Stimulated activated CD8-positive, alpha-beta memory T cell treated with anti-CD3 and anti-CD28 coated beads, Interleukin-12 subunit alpha, Interleukin-12 subunit beta, amount 100 ng/mL, for 1 hour (primary cell): ENCODE measurements around the gene MSRB3.

ENCODE experiments used
- DNase-seq: peaks from one replicate; pipeline ENCODE4 v3.0.0-alpha.2; 2020; ENCODE audit warnings: low read depth

MSRB3 gene

DNA sequence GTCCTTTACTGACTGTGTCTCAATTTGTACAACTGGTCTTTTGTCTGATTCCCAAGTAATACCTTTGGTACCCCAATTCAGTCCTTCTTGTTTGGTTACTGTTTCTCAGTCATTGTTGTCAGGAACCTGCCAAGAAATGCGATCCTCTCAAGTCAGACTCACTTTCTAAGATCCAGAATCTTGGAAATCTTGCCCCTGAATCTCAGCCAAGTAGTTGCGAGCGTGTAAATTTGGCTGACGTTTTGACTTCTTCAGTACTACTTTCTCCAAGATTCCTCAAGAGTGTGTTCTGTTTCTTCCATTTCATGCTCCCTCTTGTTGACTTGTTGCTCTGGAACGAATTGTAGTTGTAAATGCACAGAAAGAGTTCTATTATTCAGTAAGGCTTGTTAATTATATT lies 114.0 kb downstream of the MSRB3 start:
- no peak for DNase-seq

DNA sequence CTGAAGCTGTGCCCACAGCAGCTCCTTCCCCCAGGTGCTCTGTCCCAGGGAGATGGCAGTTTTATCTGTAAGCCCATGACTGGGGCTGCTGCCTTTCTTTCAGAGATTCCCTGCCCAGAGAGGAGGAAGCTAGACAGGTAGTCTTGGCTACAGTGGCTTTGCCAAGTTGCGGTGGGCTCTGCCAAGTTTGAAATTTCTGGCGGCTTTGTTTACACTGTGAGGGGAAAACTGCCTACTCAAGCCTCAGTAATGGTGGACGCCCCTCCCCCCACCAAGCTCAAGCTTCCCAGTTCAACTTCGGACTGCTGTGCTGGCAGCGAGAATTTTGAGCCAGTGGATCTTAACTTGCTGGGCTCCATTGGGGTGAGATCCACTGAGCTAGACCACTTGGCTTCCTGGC lies 124.7 kb downstream of the MSRB3 start:
- DNase-seq: no peak

- no peak for DNase-seq
Observed at GRCh38 chr12:65407388-65408149, 129.1 kb downstream of the MSRB3 start.

- no peak for DNase-seq
Observed at GRCh38 chr12:65408441-65408840, 130.0 kb downstream of the MSRB3 start.

- no peak for DNase-seq
Observed at GRCh38 chr12:65409726-65410125, 131.2 kb downstream of the MSRB3 start.

GRCh38 chr12:65411171-65411570 lies 132.7 kb downstream of the MSRB3 start:
- no peak for DNase-seq

- no peak for DNase-seq
Observed at GRCh38 chr12:65414526-65414925, 136.0 kb downstream of the MSRB3 start.

GRCh38 chr12:65415826-65416225 lies 137.3 kb downstream of the MSRB3 start:
- no peak for DNase-seq

- DNase-seq: no peak
Observed at GRCh38 chr12:65419284-65420072, 141.0 kb downstream of the MSRB3 start.

GRCh38 chr12:65420941-65421340 lies 142.5 kb downstream of the MSRB3 start:
- no peak for DNase-seq

DNA sequence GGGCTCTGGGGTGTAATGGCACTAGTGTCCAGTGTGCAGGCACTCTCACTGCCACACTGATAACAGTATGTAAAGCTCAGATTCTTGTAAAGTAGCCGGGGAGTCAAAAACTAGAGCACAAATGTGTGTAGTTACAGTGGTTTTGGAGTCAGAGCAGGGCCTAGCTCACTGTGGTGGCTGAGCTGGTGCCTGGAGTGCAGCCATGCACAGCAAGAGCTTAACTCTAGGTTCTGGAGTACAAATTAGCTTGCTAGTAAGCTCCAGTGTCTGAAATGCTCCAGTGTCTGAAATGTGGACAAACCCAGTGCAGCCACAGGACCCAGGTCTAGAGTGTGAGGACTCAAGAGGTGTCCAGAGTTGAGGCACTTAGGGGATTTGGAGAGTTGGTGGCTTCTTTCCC lies 149.2 kb downstream of the MSRB3 start:
- DNase-seq: no peak

GRCh38 chr12:65430006-65430405 lies 151.5 kb downstream of the MSRB3 start:
- no peak for DNase-seq

GRCh38 chr12:65430571-65431306 lies 152.3 kb downstream of the MSRB3 start:
- DNase-seq: no peak

- DNase-seq: no peak
Observed at GRCh38 chr12:65432114-65432513, 153.6 kb downstream of the MSRB3 start.

- DNase-seq: no peak
Observed at GRCh38 chr12:65432651-65433050, 154.2 kb downstream of the MSRB3 start.

GRCh38 chr12:65434737-65435136 lies 156.3 kb downstream of the MSRB3 start:
- no peak for DNase-seq

GRCh38 chr12:65443038-65443437 lies 164.6 kb downstream of the MSRB3 start:
- DNase-seq: no peak

GRCh38 chr12:65444996-65445395 lies 166.5 kb downstream of the MSRB3 start:
- no peak for DNase-seq

GRCh38 chr12:65446901-65447300 lies 168.4 kb downstream of the MSRB3 start:
- DNase-seq: no peak

DNA sequence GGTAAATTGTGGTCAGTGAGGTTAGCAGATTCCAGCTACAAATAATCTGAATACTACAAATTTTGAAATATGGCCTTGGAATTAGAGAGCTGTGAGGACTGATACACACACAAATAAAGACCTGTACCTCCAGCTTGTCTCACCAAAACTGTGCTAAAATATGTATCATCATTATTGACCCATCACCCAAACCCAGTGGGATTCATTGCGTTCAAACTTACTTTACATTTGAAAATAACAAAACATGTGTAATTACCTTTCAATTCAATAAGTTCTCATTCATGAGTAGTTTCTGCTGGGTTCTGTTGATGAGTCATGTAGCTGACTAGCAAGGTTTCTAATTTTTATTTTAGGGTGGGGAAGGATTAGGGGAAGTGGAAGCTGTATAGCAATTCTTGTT lies 170.9 kb downstream of the MSRB3 start:
- no peak for DNase-seq

DNA sequence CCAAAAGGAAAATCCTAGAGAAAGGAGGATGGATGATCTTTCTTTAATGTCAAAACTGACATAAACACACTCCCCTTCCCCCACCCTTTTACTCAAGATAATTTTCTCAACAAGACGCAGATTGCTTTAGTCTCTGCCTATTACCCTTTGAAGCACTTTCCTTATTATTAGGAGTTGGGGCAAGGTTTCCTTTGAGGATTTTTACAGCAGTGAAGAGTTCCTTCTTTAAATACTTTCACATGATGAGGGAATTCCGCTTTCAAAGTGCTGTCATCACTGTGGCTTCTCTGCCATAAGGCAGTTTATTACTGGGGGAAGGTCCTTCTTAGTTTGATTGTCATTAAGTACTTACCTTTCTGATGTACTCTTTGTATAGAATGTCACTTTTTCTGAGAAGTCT lies 172.1 kb downstream of the MSRB3 start:
- no peak for DNase-seq

DNA sequence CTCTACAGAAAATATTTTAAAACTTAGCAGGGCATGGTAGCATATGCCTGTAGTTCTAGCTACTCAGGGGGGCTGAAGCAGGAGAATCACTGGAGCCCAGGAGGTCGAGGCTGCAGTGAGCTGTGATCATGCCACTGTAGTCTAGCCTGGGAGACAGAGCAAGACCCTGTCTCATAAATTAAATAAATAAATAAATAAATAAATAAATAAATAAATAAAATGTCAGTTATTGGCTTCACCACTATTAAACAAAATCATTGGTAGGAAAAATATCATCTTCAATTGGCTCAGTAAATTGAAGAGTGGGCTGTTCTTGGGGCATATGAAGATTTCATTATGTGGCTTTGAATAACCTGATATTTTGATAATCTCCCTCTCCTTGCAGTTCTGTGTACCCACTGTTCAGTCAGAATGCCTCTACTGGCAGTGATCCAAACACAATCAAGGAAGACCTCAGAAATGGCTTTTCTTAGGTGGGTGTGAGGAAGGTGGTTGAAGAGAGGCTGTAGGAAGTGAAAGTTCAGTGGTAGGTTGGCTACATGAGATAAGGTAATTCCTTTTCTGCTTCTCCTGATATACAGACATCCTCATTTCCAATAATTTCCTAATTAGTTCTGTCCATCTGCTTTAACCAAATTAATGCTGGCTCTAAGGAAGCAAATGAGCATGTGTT lies 175.8 kb downstream of the MSRB3 start:
- DNase-seq: no peak
